WI38 (cell line): ENCODE results near the gene BRD9.

Experiments
- H3K4me3 ChIP-seq: 2 replicates; pipeline ENCODE4 v1.5.1; 2011; ENCODE audit warnings: low read depth, mild to moderate bottlenecking, control low read depth, low read length
- TF ChIP-seq, protein P1 (sequence below): IDR thresholded peaks from 2 replicates; pipeline ENCODE4 v1.5.1; 2012; ENCODE audit warnings: low read depth, mild to moderate bottlenecking, control low read depth, low read length

BRD9 gene

DNA sequence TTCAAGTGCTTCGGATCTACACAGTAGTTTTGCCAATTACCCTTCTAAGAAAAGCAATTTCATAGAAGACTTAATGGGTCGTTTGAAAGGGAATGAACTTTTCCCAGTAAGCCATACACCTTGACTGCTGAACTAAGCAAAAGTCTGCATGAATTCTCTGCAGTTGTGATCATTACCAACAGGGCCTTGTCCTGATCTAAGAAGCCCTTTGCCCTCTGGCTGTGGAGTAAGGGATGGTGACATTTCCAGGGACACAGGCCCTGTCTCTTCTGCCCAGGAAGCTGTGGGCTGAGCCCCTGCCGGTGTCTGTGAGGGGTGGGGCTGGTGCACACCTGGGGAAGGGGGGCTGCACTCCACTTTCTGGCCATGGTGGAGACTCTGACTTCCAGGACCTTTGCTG lies 72.4 kb downstream of the BRD9 start:
- TF ChIP-seq, protein P1, sequence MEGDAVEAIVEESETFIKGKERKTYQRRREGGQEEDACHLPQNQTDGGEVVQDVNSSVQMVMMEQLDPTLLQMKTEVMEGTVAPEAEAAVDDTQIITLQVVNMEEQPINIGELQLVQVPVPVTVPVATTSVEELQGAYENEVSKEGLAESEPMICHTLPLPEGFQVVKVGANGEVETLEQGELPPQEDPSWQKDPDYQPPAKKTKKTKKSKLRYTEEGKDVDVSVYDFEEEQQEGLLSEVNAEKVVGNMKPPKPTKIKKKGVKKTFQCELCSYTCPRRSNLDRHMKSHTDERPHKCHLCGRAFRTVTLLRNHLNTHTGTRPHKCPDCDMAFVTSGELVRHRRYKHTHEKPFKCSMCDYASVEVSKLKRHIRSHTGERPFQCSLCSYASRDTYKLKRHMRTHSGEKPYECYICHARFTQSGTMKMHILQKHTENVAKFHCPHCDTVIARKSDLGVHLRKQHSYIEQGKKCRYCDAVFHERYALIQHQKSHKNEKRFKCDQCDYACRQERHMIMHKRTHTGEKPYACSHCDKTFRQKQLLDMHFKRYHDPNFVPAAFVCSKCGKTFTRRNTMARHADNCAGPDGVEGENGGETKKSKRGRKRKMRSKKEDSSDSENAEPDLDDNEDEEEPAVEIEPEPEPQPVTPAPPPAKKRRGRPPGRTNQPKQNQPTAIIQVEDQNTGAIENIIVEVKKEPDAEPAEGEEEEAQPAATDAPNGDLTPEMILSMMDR = no peak
- no peak overlapping the region for H3K4me3 ChIP-seq

DNA sequence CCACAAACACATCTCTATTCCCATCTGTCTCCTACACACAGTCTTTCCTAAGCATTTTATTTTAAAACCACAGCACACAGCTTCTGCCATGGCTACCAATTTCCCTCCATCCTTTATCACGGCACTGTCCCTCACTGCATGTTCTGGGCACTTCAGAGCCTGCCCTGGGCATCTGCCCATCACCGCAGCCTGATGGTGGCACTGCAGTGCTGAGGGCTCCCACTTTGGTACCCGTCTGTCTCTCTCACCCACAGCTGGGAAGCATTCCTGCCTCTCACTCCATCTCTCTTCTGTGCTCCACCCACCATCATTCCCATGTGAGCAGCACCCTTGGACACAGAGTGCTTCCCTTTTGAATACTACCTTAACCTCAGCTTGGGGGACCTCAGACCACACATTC lies 73.5 kb downstream of the BRD9 start:
- TF ChIP-seq, protein P1 = no peak
- no peak overlapping the region for H3K4me3 ChIP-seq

DNA sequence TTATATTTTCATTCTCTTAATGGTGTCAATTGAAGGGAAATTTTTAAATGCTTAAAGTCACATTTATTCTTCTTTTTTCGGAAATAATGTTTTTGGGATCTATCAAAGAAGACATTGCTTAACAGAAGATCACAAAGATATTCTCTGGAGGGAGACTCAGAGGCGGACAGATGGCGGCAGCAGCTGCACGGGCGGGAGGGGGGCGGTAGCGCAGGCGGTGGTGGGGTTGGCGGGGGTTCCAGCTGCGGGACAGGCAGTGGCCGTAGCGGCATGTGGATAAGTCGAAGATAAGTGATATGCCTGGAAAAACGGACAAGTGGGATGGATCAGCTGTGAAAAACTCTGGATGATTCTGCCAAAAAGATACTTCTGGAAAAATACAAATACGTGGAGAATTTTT lies 76.4 kb downstream of the BRD9 start:
- TF ChIP-seq, protein P1 = no peak
- no peak overlapping the region for H3K4me3 ChIP-seq

DNA sequence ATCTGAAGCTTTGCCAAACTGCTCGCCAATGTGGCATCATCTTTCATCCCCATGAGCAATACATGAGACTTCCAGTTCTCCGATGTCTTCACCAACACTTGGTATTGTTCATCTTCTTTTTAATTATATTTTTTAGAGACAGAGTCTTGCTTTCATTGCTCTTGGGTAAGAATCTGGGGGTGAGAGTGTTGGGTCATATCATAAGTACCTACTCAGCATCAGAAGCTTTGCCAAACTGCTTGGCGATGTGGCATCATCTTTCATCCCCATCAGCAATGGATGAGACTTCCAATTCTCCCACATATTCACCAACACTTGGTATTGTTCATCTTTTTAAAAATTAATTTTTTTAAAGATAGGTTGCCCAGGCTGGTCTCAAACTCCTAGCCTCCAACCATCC lies 77.2 kb downstream of the BRD9 start:
- TF ChIP-seq, protein P1 = no peak
- H3K4me3 ChIP-seq = no peak overlapping the region
